HUES6 (cell line): Measurements from ENCODE around the gene ADAT1.

Source experiments
- H3K27ac ChIP-seq: 2 replicates; pipeline ENCODE4 v1.7.0; 2013; ENCODE audit warnings: low read depth, mild to moderate bottlenecking, low read length, inconsistent platforms
- H3K27me3 ChIP-seq: 2 replicates; pipeline ENCODE4 v1.6.1; 2013; ENCODE audit warnings: low read length; ENCODE audit not compliant: control insufficient read depth, insufficient read depth
- H3K36me3 ChIP-seq: 2 replicates; pipeline ENCODE4 v1.6.1; 2013; ENCODE audit warnings: low read length; ENCODE audit not compliant: control insufficient read depth, insufficient read depth
- H3K4me1 ChIP-seq: 2 replicates; pipeline ENCODE4 v1.6.1; 2013; ENCODE audit warnings: low read length; ENCODE audit not compliant: control insufficient read depth, insufficient read depth
- H3K4me3 ChIP-seq: 2 replicates; pipeline ENCODE4 v1.5.1; 2013; ENCODE audit warnings: low read depth, low read length
- H3K9ac ChIP-seq: one replicate; pipeline ENCODE4 v1.6.1; 2013; ENCODE audit warnings: mild to moderate bottlenecking, low read length
- H3K9me3 ChIP-seq: 2 replicates; pipeline ENCODE4 v1.6.1; 2013; ENCODE audit warnings: low read depth, low read length; ENCODE audit not compliant: control insufficient read depth, insufficient read depth

ADAT1 gene

GRCh38 chr16:75644240-75645012 is 21.3 kb upstream of the ADAT1 start:
- no peak overlapping the region for H3K27ac ChIP-seq

DNA sequence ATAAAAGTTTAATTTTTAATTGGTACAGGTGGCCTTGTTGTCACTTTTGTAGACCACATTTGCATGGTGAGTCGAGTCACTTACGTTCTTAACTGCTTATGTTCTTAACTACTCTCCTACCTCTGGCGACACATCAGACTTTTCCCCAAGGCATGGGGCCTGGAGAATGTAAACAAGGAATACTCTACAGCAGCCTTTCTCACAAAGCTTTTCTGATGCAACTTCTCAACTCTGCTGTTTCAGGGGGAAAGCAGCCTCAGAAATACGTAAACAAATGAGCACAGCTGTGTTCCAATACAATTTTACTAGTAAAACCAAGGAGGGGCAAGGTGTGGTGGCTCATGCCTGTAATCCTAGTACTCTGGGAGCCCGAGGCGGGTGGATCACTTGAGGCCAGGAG is 17.5 kb upstream of the ADAT1 start:
- H3K36me3 ChIP-seq: peaks cover 90% of the 10 kb centered on the region
- H3K4me3 ChIP-seq: no peak overlapping the region
- no peaks in the 10 kb centered on the region for H3K27me3 ChIP-seq
- H3K27ac ChIP-seq: no peak overlapping the region
- no peaks in the 10 kb centered on the region for H3K9me3 ChIP-seq
- no peak overlapping the region for H3K9ac ChIP-seq
- H3K4me1 ChIP-seq: no peaks in the 10 kb centered on the region

More at GRCh38 chr16:75644240-75645012, 21.3 kb upstream of the ADAT1 start:
- Histone ChIP-seq H3K4me3 (0 out of 2 replicates have a peak overlapping the region, but pooled peaks have one; percentile 7), H3K4me1 (0 out of 2 replicates have a peak, but pooled peaks cover 3% of the 10 kb centered on the region), H3K27me3 (no peaks in the 10 kb centered on the region), H3K9me3 (no peaks in the 10 kb centered on the region), H3K9ac (no peak overlapping the region), H3K36me3 (peaks cover 54% of the 10 kb centered on the region)

DNA sequence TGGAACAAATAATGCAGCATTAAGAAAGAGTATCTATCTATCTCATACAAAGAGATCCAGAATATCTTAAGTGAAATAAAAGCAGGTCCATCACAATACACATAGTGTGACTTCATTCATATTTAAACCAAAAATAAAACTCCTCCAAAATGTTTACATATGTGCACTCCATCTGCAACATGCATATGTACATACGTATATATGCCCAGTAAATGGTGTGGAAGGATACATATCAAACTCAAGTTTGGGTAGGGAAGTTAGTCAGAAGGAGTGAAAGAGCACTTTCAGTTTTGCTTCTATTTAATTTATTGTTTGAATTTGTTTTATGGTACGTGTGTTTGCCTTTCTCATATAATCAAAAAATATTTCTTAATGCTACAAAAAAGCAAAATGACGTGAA is 12.0 kb upstream of the ADAT1 start:
- H3K27me3 ChIP-seq: no peaks in the 10 kb centered on the region
- H3K4me3 ChIP-seq: no peak overlapping the region
- H3K27ac ChIP-seq: no peak overlapping the region
- no peaks in the 10 kb centered on the region for H3K9me3 ChIP-seq
- no peak overlapping the region for H3K9ac ChIP-seq
- H3K4me1 ChIP-seq: no peaks in the 10 kb centered on the region
- H3K36me3 ChIP-seq: peaks cover 95% of the 10 kb centered on the region

GRCh38 chr16:75632857-75633256 is 9.8 kb upstream of the ADAT1 start:
- Histone ChIP-seq H3K27ac (no peak overlapping the region), H3K36me3 (peaks cover 96% of the 10 kb centered on the region), H3K9ac (no peak overlapping the region)

DNA sequence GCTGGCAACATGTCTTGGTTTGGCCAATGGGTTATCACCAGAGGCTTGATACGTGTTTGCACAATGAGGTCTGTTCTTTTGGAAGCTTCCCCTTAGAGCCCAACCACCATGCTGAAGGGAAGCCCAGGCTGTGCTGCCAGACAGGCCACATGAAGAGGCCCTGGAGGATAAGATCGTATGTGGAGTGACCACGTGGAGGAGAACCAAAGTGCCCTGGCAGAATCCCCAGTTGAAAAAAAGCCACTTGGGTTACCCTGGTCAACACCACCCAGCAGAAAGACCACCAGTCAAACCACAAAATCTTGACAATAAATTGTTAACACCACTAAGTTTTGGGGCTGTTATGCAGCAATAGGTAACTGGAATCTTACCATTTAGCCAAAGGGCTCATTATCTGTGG is 7.0 kb upstream of the ADAT1 start:
- Histone ChIP-seq H3K4me1 (no peaks in the 10 kb centered on the region), H3K4me3 (no peak overlapping the region), H3K9me3 (no peaks in the 10 kb centered on the region), H3K36me3 (peaks cover 94% of the 10 kb centered on the region), H3K27ac (no peak overlapping the region), H3K9ac (no peak overlapping the region), H3K27me3 (no peaks in the 10 kb centered on the region)

More at GRCh38 chr16:75632857-75633256, 9.8 kb upstream of the ADAT1 start:
- no peaks in the 10 kb centered on the region for H3K9me3 ChIP-seq
- H3K4me1 ChIP-seq: no peaks in the 10 kb centered on the region
- no peaks in the 10 kb centered on the region for H3K27me3 ChIP-seq
- H3K4me3 ChIP-seq: no peak overlapping the region

- no peak overlapping the region for H3K9ac ChIP-seq
- no peak overlapping the region for H3K4me3 ChIP-seq
- no peaks in the 10 kb centered on the region for H3K9me3 ChIP-seq
- H3K36me3 ChIP-seq: peaks cover 84% of the 10 kb centered on the region
- no peak overlapping the region for H3K27ac ChIP-seq
- no peaks in the 10 kb centered on the region for H3K4me1 ChIP-seq
- H3K27me3 ChIP-seq: no peaks in the 10 kb centered on the region
Measured at GRCh38 chr16:75629132-75629531, 6.1 kb upstream of the ADAT1 start.

- Histone ChIP-seq H3K27me3 (no peaks in the 10 kb centered on the region), H3K9ac (no peak overlapping the region), H3K36me3 (peaks cover 77% of the 10 kb centered on the region), H3K4me3 (no peak overlapping the region), H3K27ac (no peak overlapping the region), H3K9me3 (no peaks in the 10 kb centered on the region), H3K4me1 (no peaks in the 10 kb centered on the region)
Measured at GRCh38 chr16:75628351-75628750, 5.3 kb upstream of the ADAT1 start.

DNA sequence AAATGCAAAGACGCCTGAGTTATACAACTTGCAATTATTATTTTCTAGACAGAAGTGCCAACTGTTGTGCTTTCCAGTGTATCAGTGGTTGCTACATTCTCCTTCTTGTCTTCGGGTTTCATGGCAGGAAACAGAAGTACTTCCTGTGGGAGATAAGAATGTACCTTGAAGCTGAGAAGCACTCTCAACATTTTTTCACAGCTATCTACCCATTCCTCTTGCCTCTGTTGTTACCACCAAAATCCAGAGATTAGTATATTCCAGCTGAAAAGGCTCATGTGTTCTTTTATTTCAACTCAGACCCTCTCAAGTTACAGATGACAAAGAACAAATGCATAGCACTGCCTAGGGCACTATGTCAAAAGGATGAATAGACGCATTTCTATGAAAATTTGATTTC is 4.8 kb upstream of the ADAT1 start:
- Histone ChIP-seq H3K27ac (no peak overlapping the region), H3K36me3 (peaks cover 72% of the 10 kb centered on the region), H3K4me1 (no peaks in the 10 kb centered on the region), H3K4me3 (no peak overlapping the region), H3K9me3 (no peaks in the 10 kb centered on the region), H3K27me3 (no peaks in the 10 kb centered on the region), H3K9ac (no peak overlapping the region)

DNA sequence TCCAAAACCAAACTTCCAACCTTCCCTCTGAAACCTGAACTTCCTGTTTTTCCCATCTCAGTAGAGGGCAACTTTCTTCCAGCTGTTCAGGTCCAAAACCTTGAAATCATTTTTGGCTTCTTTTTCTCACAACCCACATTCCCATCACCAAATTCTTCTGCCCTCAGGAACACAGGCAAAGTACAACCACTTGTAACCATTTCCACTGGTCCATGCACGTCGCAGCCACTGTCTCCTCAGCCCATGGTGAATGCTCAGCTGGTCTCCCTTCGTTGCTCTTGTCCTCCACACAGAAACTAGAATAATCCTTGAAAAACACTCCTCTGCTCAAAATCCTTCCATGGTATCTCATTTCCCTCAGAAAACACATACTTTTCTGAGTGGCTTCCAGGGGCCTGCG is 3.7 kb upstream of the ADAT1 start:
- H3K9me3 ChIP-seq: no peaks in the 10 kb centered on the region
- H3K27me3 ChIP-seq: no peaks in the 10 kb centered on the region
- H3K36me3 ChIP-seq: peaks cover 63% of the 10 kb centered on the region
- H3K9ac ChIP-seq: no peak overlapping the region
- no peak overlapping the region for H3K27ac ChIP-seq
- H3K4me3 ChIP-seq: no peak overlapping the region
- peaks cover 4% of the 10 kb centered on the region; the same call in 1 of the 2 replicates for H3K4me1 ChIP-seq

DNA sequence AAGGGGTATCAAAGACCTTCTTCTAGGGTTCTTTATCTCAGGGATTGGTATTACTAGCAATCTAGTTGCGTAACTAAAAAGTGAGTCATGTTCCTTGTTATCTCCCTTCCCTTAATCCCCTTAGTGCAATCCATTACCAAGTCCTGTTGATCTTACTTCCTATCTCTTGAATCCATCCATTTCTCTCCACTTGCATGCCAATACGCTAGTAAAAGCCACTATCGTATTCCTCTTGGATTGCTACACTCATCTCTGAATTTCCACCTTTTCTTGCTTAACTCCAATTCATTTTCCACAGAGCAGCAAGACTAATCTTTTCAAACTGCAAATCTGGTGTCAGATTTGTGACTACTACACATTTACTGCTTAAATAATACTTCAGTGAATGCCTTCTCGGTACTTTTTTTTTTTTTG is 1.8 kb upstream of the ADAT1 start:
- no peak overlapping the region for H3K27ac ChIP-seq
- peaks cover 53% of the 10 kb centered on the region for H3K36me3 ChIP-seq

GRCh38 chr16:75621170-75621477 is 2.0 kb downstream of the ADAT1 start:
- Histone ChIP-seq H3K9me3 (no peaks in the 10 kb centered on the region), H3K36me3 (peaks cover 53% of the 10 kb centered on the region), H3K4me3 (no peak overlapping the region), H3K27me3 (no peaks in the 10 kb centered on the region), H3K27ac (no peak overlapping the region), H3K9ac (no peak overlapping the region), H3K4me1 (peaks cover 9% of the 10 kb centered on the region; the same call in 1 of the 2 replicates)

More for the DNA sequence above, 1.8 kb upstream of the ADAT1 start:
- Histone ChIP-seq H3K27me3 (no peaks in the 10 kb centered on the region), H3K4me1 (peaks cover 9% of the 10 kb centered on the region; the same call in 1 of the 2 replicates), H3K9ac (no peak overlapping the region), H3K4me3 (no peak overlapping the region), H3K9me3 (no peaks in the 10 kb centered on the region)
